NCI-H128 (cell line): Measurements from ENCODE around the gene PNMA8B.
"Not testable (repeated sequence)": the region's sequence is repeated elsewhere in the genome, so short reads cannot be mapped to it uniquely, and the experiment has no call there.

Source experiments
- DNase-seq: peaks from one replicate; lab custom pipeline; 2025; ENCODE audit not compliant: unreplicated experiment; lab: John Stamatoyannopoulos, UW

The PNMA8B gene

GRCh38 chr19:46514589-46515289 lies 19.1 kb upstream of the PNMA8B start:
- no peak for DNase-seq

DNA sequence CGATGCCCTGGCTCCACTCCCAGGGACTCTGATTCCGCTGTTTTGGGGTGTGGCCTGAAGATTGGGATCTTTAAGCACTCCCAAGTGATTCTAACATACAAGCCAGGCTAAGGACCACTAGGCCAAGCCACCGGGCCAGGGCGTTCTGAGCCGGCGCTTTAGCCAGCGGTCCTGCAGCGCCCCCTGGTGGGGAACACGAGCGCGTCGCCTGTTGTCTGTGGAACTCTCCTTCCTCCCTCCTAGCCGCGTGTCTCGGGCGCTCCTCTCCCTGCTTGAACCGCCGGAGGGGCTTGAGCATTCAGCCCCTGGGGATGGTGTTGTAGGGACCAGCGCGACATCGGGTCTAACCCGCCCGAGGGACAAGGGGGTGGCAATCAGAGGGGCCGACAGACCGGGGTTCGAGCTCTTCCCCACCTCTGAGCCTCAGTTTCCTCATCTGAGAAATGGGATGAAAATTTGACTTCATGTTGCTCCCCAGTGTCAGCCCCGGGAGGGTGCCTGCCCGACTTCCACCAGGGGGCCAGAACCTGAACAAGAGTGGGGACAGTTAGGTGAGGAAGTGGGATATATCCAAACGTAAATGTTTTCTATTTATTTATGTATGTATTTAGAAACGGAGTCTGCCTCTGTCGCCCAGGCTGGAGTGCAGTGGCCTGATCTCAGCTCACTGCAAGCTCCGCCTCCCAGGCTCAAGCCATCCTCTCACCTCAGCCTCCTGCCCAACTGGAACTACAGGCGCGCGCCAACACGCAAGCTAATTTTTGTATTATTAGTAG lies 18.0 kb upstream of the PNMA8B start:
- DNase-seq: peak; percentile 36

DNA sequence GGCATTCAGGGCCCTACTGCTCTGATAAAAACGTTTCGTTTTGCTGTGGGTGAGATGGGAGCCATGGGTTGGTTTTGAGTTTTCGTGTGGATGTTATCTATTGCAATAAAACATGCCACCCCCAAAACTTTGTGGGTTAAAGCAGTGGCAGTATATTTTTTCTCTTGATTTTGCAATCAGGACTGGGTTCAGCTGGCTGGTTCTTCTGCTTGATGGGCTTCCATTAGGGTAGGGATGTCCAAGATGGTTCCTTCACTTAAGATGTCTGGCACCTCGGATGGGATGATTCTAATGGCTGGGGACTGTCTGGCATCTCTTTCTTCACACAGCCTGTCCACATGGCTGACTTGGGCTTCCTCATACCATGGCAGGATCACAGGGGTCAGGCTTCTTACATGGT lies 15.6 kb upstream of the PNMA8B start:
- no peak for DNase-seq

DNA sequence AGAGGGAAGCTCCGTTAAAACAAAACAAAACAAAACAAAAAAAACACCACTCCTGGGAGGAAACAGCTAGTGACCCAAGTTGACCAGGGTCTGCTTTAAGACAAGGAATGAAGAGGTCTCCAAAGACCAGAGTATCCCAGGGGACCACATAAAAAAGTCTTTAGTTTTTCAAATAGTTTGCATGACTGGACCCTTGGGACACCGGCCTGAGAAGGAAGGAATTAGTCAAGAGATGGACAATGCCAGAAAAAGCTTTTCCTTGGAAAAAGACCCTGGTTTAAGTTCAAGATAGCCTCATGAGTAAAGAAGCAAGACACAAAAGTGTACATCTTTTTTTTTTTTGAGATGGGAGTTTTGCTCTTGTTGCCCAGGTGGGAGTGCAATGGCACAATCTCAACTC lies 12.5 kb upstream of the PNMA8B start:
- DNase-seq: no peak

GRCh38 chr19:46503848-46504453 lies 8.3 kb upstream of the PNMA8B start:
- DNase-seq: no peak

GRCh38 chr19:46502891-46503290 lies 7.2 kb upstream of the PNMA8B start:
- DNase-seq: no peak

GRCh38 chr19:46499692-46500091 lies 4.0 kb upstream of the PNMA8B start:
- no peak for DNase-seq

- no peak for DNase-seq
Observed at GRCh38 chr19:46497773-46498172, 2.1 kb upstream of the PNMA8B start.

- not testable (repeated sequence) for DNase-seq
Observed at GRCh38 chr19:46496886-46497285, 1.2 kb upstream of the PNMA8B start.

DNA sequence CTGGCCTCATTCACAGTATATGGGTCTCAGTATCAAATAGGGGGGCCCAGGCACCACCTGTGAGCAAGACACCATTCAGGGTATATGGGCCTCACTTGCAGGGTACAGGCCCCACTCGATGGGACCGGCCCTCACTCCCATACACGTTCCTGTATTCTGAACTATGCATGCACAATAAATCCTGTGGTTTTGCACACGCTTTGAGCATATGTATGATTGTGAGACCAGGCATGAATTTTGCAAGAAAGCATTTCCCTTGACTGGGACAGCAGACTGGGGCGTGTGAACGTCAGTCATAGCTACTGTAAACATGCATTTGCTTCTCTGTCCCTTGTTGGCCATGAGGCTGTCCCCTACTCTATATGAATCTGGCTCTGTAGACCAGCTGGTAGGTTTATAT lies 637 bp upstream of the PNMA8B start:
- no peak for DNase-seq

DNA sequence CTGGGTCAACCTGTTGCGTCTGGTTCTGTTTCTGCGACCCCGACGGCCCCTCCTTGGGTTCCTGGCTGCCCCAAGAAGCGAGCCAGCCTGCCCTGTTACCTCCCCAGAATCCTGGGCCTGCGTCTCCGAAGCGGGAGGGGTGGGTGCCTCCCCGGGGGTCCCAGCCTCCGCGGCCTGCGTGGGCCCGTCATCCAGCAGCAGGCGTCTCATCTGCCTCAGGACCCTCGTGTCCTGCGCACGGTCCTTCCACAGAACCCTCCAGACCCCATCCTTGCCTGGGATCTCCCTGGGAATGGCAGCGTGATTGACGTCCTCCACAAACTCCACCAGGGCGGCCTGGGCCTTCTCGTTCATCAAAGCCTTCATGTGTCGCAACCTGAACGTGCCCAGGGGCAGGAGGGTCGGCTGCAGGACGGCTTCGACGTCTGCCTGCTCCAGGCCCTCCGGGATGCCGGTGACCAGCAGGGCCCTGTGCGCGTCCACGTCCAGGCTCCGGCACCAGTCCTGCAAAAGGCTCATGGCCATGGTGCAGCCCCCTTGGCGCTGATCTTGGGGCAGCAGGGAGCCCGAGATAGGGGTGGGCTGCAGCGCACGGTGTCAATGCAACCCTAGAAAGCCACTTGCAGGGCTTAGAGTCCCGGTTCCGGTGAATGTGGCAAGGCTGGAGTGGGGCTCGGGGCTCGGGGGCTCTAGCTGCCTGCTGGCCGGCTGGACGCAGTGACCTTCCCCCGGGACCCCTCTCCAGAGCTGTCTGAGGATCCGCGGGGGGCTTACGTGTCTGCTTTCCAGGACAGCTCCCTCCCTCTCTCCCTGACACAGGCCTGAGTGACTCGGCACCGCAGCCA lies 504 bp downstream of the PNMA8B start:
- no peak for DNase-seq

GRCh38 chr19:46494146-46494940 lies 1.3 kb downstream of the PNMA8B start:
- DNase-seq: no peak

DNA sequence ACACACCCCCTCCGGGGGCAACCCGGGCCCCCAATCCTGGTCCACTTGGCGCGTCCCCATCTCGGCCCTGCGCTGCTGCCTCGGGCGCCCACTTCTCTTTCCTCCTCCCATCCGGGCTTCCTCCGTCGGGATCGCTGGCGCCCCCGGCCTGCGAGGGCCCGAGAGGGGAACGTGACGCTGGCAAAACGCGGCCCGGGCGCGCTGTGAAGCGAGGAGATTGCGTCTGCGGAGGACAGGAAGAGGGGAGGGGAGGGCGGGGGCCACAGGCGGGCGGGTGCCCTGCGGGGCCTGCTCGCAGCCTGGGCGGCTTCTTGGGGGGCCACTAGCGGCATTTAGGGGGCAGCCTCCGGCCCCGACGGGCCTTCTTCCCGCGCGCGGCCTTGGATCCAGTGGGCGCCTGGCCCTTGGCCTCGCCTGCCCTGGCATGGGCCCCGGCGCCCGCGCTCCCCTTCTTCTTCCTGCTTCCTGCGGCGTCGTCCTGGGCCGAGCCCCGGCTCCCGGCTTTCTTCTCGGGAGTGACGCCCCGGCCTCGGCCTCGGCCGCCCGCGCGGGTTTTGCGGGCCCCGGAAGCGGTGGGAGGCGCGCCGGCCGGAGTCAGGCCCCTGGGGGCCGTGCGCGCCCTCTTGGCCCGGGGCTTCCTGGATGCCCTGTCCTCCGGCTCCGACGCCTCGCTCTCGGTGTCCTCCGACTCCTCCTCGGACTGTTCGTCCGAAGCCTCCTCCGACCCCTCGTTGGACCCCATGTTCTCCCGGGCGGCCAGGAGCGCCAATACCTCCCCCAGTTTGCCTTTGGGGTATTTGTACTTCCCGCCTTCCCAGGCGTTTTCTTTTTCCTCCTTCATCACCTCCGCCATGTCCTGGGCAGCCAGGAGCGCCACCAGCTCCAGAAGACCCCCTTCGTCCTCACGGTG lies 2.2 kb downstream of the PNMA8B start:
- no peak for DNase-seq

DNA sequence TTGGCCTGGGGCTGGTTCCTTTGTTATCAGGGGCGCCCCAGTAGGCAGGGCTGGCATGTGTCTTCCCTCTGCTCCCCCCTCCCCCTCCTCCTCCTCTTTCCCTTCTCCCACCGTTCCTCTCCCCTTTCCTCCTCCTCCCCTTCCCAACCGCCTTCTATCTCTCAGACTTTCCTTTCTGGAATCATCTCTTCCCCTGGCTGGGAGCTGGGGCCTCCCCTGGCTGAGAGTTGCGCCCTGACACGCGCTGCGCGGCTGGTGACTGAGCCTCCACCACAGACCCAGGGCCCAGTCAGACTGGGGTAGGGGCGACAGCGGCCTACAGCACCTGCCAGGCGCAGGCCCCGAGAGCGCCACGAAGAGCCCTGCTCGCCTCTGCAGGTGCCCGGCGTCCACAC lies 2.8 kb downstream of the PNMA8B start:
- no peak for DNase-seq

- no peak for DNase-seq
Observed at GRCh38 chr19:46491975-46492682, 3.5 kb downstream of the PNMA8B start.

DNA sequence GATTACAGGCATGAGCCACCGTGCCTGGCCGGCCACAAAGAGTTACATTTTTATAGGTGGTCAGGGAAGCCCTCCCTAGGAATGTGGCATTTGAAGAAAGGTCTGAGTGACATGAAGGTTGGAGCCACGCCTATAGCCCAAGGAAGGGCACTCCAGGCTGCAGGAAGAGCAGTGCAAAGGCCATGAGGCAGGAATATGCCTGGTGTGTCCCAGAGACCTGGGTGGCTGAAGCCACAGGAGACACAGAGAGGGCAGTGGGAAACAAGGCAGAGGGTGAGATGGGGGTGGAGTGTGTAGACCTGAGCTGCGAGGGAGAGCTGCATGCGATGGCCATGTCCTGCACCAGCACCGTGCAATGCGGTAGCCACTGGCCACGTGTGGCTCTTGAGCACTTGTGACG lies 4.9 kb downstream of the PNMA8B start:
- DNase-seq: no peak

GRCh38 chr19:46489445-46490272 lies 6.0 kb downstream of the PNMA8B start:
- no peak for DNase-seq

- DNase-seq: no peak
Observed at GRCh38 chr19:46488551-46488950, 7.1 kb downstream of the PNMA8B start.
